ENCODE results near the gene PRTFDC1. TPM values are rescaled to one million over a fixed set of nuclear protein-coding genes. Genes with fewer than 3 reads are reported as not detected.

PRTFDC1 gene
- total RNA-seq, 1 donor from 2014 or later = 27.0 TPM

Other genes with a start within 250 kb of the PRTFDC1 start
- gene ARHGAP21, start 228.7 kb downstream of the PRTFDC1 start, total RNA-seq = 117 to 119 TPM (median 119 TPM) in 3 replicates
- gene ENKUR, start 63.6 kb upstream of the PRTFDC1 start, total RNA-seq = 0.25 to 0.36 TPM (median 0.27 TPM) in 3 replicates
- 7.4 to 7.6 TPM (median 7.4 TPM) in 3 replicates for gene THNSL1, start 64.0 kb upstream of the PRTFDC1 start, total RNA-seq
- gene GPR158, start 222.4 kb upstream of the PRTFDC1 start, total RNA-seq = 7.3 to 7.9 TPM (median 7.5 TPM) in 3 replicates

Data from mesothelial cell of epicardium (in vitro differentiated cells).